ENCODE measurements around the gene OR6C4.
"Not testable (repeated sequence)": the region's sequence is repeated elsewhere in the genome, so short reads cannot be mapped to it uniquely, and the experiment has no call there.

Gene OR6C4

DNA sequence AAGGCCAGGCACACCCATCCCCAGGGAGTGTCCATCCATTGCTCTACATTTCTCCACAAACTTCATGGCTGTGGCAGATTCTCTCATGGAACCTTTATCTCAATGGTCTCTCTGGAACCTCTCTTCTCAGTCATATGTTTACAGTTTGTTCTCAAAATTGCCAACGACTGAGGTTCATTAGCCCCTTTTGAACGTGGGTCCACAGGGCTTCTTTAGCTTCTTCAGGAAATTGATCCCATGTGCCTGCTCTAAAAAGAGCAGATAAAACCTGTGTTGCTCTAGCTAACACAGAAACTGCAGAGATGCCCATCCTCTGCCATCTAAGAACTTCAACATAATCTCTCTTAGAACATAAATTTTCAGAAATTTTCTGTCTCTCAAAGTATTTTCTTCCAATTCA is at the start of gene OR6C4:
OR6C4 (plus strand) TSS at position 301 of the 400 bp plus-strand sequence. CDS start 1,625 bp downstream, outside the sequence.
- DNase-seq (ENCODE audit: low read depth) = no peak

GRCh38 chr12:55499810-55500252 is 49.6 kb upstream of the OR6C4 start:
- DNase-seq (ENCODE audit: low read depth) = no peak

- DNase-seq (ENCODE audit: low read depth) = no peak
Measured at GRCh38 chr12:55501601-55502000, 47.8 kb upstream of the OR6C4 start.

DNA sequence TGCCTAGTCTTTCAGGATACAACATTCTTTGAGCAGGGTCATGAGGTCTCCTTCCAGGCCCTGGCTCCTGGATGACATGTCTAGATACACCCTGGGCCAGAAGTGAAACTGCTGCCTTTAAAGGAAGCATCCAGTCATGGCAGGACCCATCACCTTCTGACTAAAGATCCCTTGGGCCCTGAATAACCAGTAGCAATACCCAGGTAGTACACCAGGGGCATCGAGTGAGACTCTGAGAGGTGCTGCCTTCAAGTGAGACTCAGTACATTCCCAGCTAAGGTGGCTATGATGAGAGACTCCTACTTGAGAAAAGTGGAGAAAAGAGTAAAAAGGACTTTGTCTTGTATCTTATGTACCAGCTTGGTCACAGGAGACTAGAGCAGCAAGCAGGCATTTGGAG is 33.7 kb upstream of the OR6C4 start:
- no peak for DNase-seq (ENCODE audit: low read depth)

DNA sequence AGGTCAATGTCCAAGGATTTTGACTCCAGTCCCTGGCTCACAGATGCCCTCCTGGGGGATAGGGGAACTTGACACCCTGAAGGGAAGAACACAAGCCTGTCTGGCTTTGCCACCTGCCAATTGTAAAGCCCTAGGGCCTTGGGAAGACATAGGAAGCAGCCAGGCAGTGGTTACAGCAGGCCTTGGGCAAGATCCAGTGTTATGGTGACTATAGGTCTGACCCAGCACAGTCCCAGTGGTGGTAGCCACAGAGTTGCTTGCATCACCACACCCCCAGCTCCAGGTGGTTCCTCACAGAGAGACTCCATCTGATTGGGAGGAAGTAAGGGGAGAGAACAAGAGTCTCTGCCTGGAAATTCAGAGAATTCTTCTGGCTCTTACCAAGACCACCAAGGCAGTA is 33.0 kb upstream of the OR6C4 start:
- DNase-seq (ENCODE audit: low read depth) = no peak

- DNase-seq (ENCODE audit: low read depth) = not testable (repeated sequence)
Measured at GRCh38 chr12:55548235-55548634, 1.2 kb upstream of the OR6C4 start.

DNA sequence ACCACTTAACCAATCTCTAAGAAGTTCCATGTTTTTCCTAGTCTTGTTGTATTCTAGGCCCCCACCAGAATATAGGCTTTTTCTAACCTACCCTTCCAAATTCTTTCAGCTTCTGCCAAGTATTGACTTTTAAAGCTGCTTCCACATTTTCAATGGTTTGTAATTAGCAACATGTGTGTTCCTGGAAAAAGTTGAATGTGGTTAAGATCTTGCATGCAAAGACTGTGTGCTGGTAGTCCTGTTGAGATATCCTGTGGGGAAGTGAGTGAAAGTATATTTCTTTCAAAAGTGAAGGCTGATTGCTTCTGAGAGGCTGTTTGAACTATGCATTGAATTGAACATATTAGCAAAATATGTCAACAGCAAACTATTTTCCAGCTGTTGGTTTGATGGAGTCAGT is 646 bp upstream of the OR6C4 start:
- no peak for DNase-seq (ENCODE audit: low read depth)

DNA sequence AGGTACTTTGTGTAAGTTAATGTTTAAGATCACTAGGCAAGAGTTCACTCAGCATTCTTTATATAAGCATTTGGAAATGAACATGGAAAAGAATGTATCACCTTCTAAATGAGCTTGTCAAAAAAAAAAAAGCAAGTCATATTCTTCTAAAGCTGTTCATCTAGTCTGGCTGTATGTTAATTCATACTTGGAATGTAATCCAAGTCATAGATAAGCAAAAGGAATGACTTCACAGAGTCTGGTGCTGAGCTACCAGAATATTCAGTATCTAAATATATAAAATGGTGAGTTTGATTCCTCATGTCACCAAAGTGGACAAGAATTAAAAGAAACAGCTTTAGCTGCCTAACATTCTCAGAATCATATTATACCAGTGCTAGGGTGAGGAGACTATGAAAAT is 4.9 kb downstream of the OR6C4 start:
- no peak for DNase-seq (ENCODE audit: low read depth)

DNA sequence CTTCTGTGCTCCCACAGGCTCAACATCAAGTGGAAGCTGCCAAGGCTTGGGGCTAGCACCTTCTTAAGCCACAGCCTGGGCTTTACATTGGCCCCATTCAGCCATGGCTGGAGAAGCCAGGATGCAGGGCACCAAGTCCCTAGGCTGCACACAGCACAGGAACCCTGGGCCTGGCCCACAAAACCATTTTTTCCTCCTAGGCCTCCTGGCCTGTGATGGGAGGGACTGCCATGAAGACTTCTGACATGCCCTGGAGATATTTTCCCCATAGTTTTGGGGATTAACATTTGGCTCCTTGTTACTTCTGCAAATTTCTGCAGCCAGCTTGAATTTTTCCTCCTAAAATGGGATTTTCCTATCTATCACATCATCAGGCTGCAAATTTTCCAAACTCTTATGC is 20.7 kb downstream of the OR6C4 start:
- DNase-seq (ENCODE audit: low read depth) = not testable (repeated sequence)

GRCh38 chr12:55570689-55571088 is 21.3 kb downstream of the OR6C4 start:
- not testable (repeated sequence) for DNase-seq (ENCODE audit: low read depth)

- DNase-seq (ENCODE audit: low read depth) = no peak
Measured at GRCh38 chr12:55572168-55572567, 22.8 kb downstream of the OR6C4 start, which contains the start of gene OR2AP1. TSS of gene OR2AP1 (plus strand) at chr12:55572468. CDS start at chr12:55574415, 1,947 bp downstream.

DNA sequence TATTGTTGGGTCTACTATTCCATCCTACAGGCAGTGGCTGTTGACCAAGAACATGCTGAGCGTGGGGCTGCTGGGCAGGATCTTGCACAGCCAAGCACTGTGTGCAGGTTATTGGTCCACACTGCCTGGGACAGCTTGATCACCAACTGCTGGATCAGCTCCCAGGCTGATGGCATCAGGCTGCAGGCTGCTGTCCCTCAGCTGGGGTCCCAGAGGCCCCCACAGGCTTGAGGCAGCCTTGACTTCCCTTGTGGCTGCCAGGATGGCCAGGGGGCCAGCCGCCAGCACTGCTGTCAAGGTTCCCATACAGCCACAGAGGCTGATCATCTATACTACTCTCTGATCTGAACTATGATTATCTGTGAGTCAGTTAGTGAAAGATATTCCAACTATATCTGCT is 32.7 kb downstream of the OR6C4 start:
- no peak for DNase-seq (ENCODE audit: low read depth)

DNA sequence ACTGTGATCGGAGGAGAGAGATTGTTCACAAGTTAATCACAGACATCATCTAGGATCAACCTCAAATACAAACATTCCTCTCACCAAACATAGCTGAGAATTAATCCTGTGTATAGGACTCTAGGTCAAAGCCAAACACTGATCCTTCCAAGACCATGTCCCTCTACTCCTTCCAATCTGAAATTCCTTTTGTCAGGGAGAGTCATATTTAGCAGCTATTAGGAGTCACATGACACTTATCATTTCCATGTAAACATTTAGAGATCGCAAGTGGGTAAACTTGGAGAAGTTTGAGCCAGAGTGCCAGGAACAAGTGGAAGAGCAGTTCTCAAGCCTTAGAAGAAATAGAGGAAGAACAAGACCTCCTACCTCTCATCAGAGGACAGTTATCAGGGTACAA is 36.4 kb downstream of the OR6C4 start:
- DNase-seq (ENCODE audit: low read depth) = no peak

GRCh38 chr12:55590152-55590551 is 40.8 kb downstream of the OR6C4 start:
- not testable (repeated sequence) for DNase-seq (ENCODE audit: low read depth)

Measured in activated T-cell treated with anti-CD3 and anti-CD28 coated beads for 1 hour (primary cell).